ENCODE results near the gene DOK4.

Gene DOK4

GRCh38 chr16:57432505-57432904 lies 53.8 kb downstream of the DOK4 start:
- TF ChIP-seq GABPA (IDR thresholded peaks at IDR 0.05; ENCODE audit: low read depth) = no peak
- TF ChIP-seq POLR2AphosphoS5 (IDR thresholded peaks at IDR 0.05; ENCODE audit: low read depth) = no peak
- no peak for TF ChIP-seq REST (IDR thresholded peaks at IDR 0.05; ENCODE audit: insufficient replicate concordance, low read depth)
- TF ChIP-seq CTCF (IDR thresholded peaks at IDR 0.05; ENCODE audit: insufficient read depth, low read length) = no peak
- no peak overlapping the region for H3K27ac ChIP-seq (replicated peaks)
- no peaks in the 10 kb centered on the region for H3K27me3 ChIP-seq (ENCODE audit: insufficient read depth, poor library complexity, severe bottlenecking)
- DNase-seq (ENCODE audit: low read depth in 1 of 2, low spot score in 1 of 2) = no peak
- no peak overlapping the region for H3K4me3 ChIP-seq (replicated peaks; ENCODE audit: insufficient read depth, low read length)

GRCh38 chr16:57430955-57431354 lies 55.3 kb downstream of the DOK4 start:
- TF ChIP-seq POLR2AphosphoS5 (IDR thresholded peaks at IDR 0.05; ENCODE audit: low read depth) = no peak
- TF ChIP-seq SPI1 (IDR thresholded peaks at IDR 0.05; ENCODE audit: borderline replicate concordance, low read depth) = peak; percentile 89
- DNase-seq (ENCODE audit: low read depth in 1 of 2, low spot score in 1 of 2) = peak in 1 of 2 experiments; percentile 41
- Histone ChIP-seq H3K27me3 (ENCODE audit: insufficient read depth, poor library complexity, severe bottlenecking) (no peaks in the 10 kb centered on the region), H3K4me3 (replicated peaks; ENCODE audit: insufficient read depth, low read length) (no peak overlapping the region), H3K27ac (replicated peaks) (no peak overlapping the region)

GRCh38 chr16:57427824-57428223 lies 58.5 kb downstream of the DOK4 start:
- Histone ChIP-seq H3K27ac (replicated peaks) (no peak overlapping the region), H3K4me3 (replicated peaks; ENCODE audit: insufficient read depth, low read length) (no peak overlapping the region), H3K27me3 (ENCODE audit: insufficient read depth, poor library complexity, severe bottlenecking) (no peaks in the 10 kb centered on the region)
- no peak for TF ChIP-seq SPI1 (IDR thresholded peaks at IDR 0.05; ENCODE audit: borderline replicate concordance, low read depth)
- no peak for TF ChIP-seq CTCF (IDR thresholded peaks at IDR 0.05; ENCODE audit: insufficient read depth, low read length)
- no peak for TF ChIP-seq POLR2AphosphoS5 (IDR thresholded peaks at IDR 0.05; ENCODE audit: low read depth)
- TF ChIP-seq GABPA (IDR thresholded peaks at IDR 0.05; ENCODE audit: low read depth) = no peak
- TF ChIP-seq REST (IDR thresholded peaks at IDR 0.05; ENCODE audit: insufficient replicate concordance, low read depth) = no peak
- no peak for DNase-seq (ENCODE audit: low read depth in 1 of 2, low spot score in 1 of 2)

GRCh38 chr16:57427307-57427706 lies 59.0 kb downstream of the DOK4 start:
- no peak for DNase-seq (ENCODE audit: low read depth in 1 of 2, low spot score in 1 of 2)
- no peak overlapping the region for H3K4me3 ChIP-seq (replicated peaks; ENCODE audit: insufficient read depth, low read length)
- TF ChIP-seq GABPA (IDR thresholded peaks at IDR 0.05; ENCODE audit: low read depth) = no peak
- no peak for TF ChIP-seq CTCF (IDR thresholded peaks at IDR 0.05; ENCODE audit: insufficient read depth, low read length)
- no peak for TF ChIP-seq REST (IDR thresholded peaks at IDR 0.05; ENCODE audit: insufficient replicate concordance, low read depth)
- H3K27ac ChIP-seq (replicated peaks) = no peak overlapping the region
- H3K27me3 ChIP-seq (ENCODE audit: insufficient read depth, poor library complexity, severe bottlenecking) = no peaks in the 10 kb centered on the region
